Measurements from ENCODE around the gene PDRG1. TPM values are rescaled to one million over a fixed set of nuclear protein-coding genes. Genes with fewer than 3 reads are reported as not detected.

The PDRG1 gene
- total RNA-seq, 2 donors from 2014 or later: 5.4 to 7.9 TPM

DNA sequence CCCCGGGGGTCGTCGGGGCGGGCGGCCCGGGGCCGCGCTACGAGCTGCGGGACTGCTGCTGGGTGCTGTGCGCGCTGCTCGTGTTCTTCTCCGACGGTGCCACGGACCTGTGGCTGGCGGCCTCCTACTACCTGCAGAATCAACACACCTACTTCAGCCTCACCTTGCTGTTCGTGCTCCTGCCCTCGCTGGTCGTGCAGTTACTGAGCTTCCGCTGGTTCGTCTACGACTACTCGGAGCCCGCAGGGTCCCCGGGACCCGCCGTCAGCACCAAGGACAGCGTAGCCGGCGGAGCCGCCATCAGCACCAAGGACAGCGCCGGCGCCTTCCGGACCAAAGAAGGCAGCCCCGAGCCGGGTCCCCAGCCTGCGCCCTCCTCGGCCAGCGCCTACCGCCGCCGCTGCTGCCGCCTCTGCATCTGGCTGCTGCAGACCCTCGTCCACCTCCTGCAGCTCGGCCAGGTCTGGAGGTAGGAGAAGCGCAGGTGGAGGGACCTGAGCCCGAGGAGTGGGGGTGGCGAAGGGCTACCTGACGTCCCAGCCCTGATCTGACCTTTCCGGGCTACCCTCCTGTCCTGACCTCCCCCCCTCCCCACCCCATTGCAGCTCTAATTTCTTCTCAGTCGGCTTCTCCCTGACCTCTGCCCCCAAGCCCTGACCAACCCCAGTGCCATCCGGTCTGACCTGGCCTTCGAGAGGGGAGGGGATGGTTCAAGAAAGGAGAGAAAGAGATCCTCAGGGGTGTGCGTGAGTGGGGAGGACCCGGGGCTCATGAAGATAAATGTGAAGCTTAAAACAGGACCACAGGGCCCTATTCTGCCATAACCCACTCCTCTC is 16.7 kb upstream of the PDRG1 start:
- Histone ChIP-seq H3K4me1 (no peaks in the 10 kb centered on the region), H3K4me3 (no peak overlapping the region), H3K27me3 (peaks cover 0 to 6% of the 10 kb centered on the region in 2 donors), H3K27ac (no peak overlapping the region), H3K9me3 (no peaks in the 10 kb centered on the region), H3K36me3 (replicated peaks in 1 of 2; ENCODE audit: insufficient read depth in 1 of 2, low read depth in 2 of 2) (no peaks in the 10 kb centered on the region)
- TF ChIP-seq POLR2A (IDR thresholded peaks at IDR 0.05): no peak
- intact Hi-C loops (cut with DNase I): no loop called here
- DNase-seq: peak; percentile 66 to 73 (median 69)
- peak; percentile 89 for ATAC-seq
- 3% methylated on average over 9 to 52 of the region's 57 CpGs for WGBS, 2 donors

- Histone ChIP-seq H3K9me3 (no peaks in the 10 kb centered on the region), H3K36me3 (replicated peaks in 1 of 2; ENCODE audit: insufficient read depth in 1 of 2, low read depth in 2 of 2) (no peaks in the 10 kb centered on the region), H3K27ac (no peak within 1 kb of the TSS), H3K4me1 (no peaks in the 10 kb centered on the region), H3K4me3 (no peak within 1 kb of the TSS), H3K27me3 (peaks cover 0 to 6% of the 10 kb centered on the region in 2 donors)
- intact Hi-C loops (cut with DNase I): no loop called here
- WGBS, 2 donors: 1% methylated on average over 20 to 29 of the region's 38 CpGs
- ATAC-seq: no peak
- TF ChIP-seq POLR2A (IDR thresholded peaks at IDR 0.05): no peak
- DNase-seq: peak in 3 of 4 donors; percentile 5 to 12 (median 12)
Measured at GRCh38 chr20:31967830-31968249, 16.0 kb upstream of the PDRG1 start, which contains the start of gene XKR7. XKR7 (plus strand) TSS chr20:31968151; CDS start chr20:31968176, 25 bp downstream.

DNA sequence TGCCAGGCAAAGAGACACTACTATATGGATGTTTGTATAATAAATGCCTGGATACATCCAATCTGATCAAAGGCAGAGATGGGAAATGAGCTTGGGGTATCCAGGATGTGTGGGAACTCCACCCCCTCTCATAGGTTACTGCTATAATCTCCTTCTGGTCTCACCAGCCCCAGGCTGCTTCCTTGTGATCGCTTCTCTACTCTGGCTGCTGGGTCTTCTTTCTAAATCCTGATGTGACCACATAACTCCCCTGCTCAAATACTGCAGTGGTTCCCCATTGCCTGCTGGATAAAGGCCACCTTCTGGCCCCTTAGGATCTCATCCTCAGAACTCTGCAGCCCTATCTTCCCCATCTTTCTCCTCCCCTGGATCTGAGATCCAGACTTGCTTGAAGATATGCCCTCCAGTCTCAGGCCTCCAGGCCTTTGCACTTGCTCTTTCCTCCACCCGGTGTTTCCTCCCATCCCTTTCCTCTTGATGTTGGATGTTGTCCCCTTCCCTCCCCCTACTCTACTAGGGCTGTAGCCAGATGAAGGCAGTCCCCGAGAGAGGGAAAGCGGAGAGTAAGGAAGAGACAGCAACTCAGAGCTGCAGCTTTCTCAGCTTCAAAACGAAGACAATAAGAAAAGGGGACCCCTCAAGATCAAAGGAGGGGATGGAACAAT is 15.3 kb upstream of the PDRG1 start:
- peaks cover 0 to 6% of the 10 kb centered on the region in 2 donors for H3K27me3 ChIP-seq
- no peak for DNase-seq
- TF ChIP-seq CTCF (IDR thresholded peaks at IDR 0.05) (no peak), POLR2A (IDR thresholded peaks at IDR 0.05) (no peak)
- H3K27ac ChIP-seq: no peak overlapping the region
- no peaks in the 10 kb centered on the region for H3K9me3 ChIP-seq
- no peaks in the 10 kb centered on the region for H3K4me1 ChIP-seq
- H3K4me3 ChIP-seq: no peak overlapping the region
- no peak for ATAC-seq
- intact Hi-C loops (cut with DNase I): no loop called here
- no peaks in the 10 kb centered on the region for H3K36me3 ChIP-seq (replicated peaks in 1 of 2; ENCODE audit: insufficient read depth in 1 of 2, low read depth in 2 of 2)
- WGBS, 2 donors: 7 to 12% methylated on average over 5 of the region's 5 CpGs

DNA sequence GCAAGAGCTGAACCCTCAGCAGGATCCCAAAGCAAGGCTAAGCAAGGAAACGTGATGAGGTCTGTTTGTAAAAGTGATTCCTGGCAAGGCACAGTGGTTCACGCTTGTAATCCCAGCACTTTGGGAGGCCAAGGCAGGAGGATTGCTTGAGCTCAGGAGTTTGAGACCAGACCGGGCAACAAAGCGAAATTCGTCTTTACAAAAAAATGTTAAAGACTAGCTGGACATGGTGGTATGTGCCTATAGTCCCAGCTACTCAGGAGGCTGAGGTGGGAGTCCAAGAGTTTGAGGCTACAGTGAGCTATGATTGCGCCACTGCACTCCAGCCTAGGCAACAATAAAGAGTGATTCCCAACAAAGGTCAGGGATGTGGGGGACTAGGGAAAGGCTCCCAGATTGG is 12.0 kb upstream of the PDRG1 start:
- H3K4me1 ChIP-seq: no peaks in the 10 kb centered on the region
- H3K9me3 ChIP-seq: no peaks in the 10 kb centered on the region
- WGBS, 2 donors: 44 to 49% methylated on average over 6 of the region's 6 CpGs
- H3K36me3 ChIP-seq (replicated peaks in 1 of 2; ENCODE audit: insufficient read depth in 1 of 2, low read depth in 2 of 2): no peaks in the 10 kb centered on the region
- intact Hi-C loops (cut with DNase I): no loop called here
- H3K27me3 ChIP-seq: peaks cover 0 to 6% of the 10 kb centered on the region in 2 donors
- no peak overlapping the region for H3K4me3 ChIP-seq
- ATAC-seq (no peak), DNase-seq (no peak)
- no peak for TF ChIP-seq CTCF (IDR thresholded peaks at IDR 0.05)
- no peak for TF ChIP-seq POLR2A (IDR thresholded peaks at IDR 0.05)
- no peak overlapping the region for H3K27ac ChIP-seq

DNA sequence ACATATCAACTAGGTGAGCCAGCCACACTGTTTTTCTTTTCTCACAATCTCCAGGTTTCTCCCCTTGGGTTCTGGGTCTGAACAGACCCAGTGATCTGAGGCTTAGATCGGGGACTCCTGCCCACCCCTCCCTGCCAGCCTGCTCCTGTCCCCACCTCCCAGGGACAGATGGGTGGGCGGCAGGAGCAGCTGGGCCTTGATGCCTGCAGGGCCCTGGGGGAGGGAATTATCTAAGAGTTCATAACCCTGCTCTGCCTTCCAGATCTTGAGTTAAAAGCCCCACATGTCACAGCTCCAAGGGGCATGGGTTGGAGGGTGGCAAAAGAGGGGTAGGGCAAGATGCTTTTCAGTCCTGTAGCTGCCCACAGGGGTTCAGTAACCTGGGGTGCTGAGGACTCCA is 10.9 kb upstream of the PDRG1 start:
- intact Hi-C loops (cut with DNase I): no loop called here
- Histone ChIP-seq H3K27ac (no peak overlapping the region), H3K4me1 (no peaks in the 10 kb centered on the region), H3K9me3 (no peaks in the 10 kb centered on the region), H3K27me3 (peaks cover 0 to 6% of the 10 kb centered on the region in 2 donors), H3K36me3 (replicated peaks in 1 of 2; ENCODE audit: insufficient read depth in 1 of 2, low read depth in 2 of 2) (no peaks in the 10 kb centered on the region), H3K4me3 (no peak overlapping the region)
- DNase-seq: no peak
- TF ChIP-seq CTCF (IDR thresholded peaks at IDR 0.05): no peak
- no peak for TF ChIP-seq POLR2A (IDR thresholded peaks at IDR 0.05)
- no peak for ATAC-seq
- 33 to 36% methylated on average over 1 to 2 of the region's 2 CpGs for WGBS, 2 donors
